GM06990 (cell line): ENCODE measurements around the gene CYP4Z1.

Source experiments
- DNase-seq: peaks from one replicate; pipeline ENCODE4 v3.0.0-alpha.2; 2011; ENCODE audit not compliant: insufficient read length; ENCODE audit errors: extremely low read depth
- H3K27me3 ChIP-seq: replicated peaks from 2 replicates; pipeline ENCODE4 v1.6.0; 2011; ENCODE audit warnings: low read length; ENCODE audit not compliant: control insufficient read depth, insufficient read depth
- H3K36me3 ChIP-seq: 2 replicates; pipeline ENCODE4 v1.5.1; 2011; ENCODE audit warnings: low read length; ENCODE audit not compliant: control insufficient read depth, insufficient read depth
- H3K4me3 ChIP-seq: replicated peaks from 2 replicates; pipeline ENCODE4 v1.5.1; 2011; ENCODE audit warnings: low read depth, mild to moderate bottlenecking, control low read depth, low read length
- CTCF ChIP-seq: IDR thresholded peaks from 2 replicates; pipeline ENCODE4 v1.5.1; 2011; ENCODE audit warnings: low read length, control low read depth, mild to moderate bottlenecking, inconsistent platforms; ENCODE audit not compliant: insufficient read depth, poor library complexity, severe bottlenecking

The CYP4Z1 gene

GRCh38 chr1:47161298-47162040 is 94.4 kb downstream of the CYP4Z1 start:
- Histone ChIP-seq H3K4me3 (no peak overlapping the region), H3K36me3 (no peaks in the 10 kb centered on the region)
- DNase-seq: no peak

GRCh38 chr1:47164552-47164951 is 97.5 kb downstream of the CYP4Z1 start:
- DNase-seq: no peak
- H3K27me3 ChIP-seq: no peaks in the 10 kb centered on the region
- TF ChIP-seq CTCF: no peak
- H3K36me3 ChIP-seq: no peaks in the 10 kb centered on the region
- H3K4me3 ChIP-seq: no peak overlapping the region

More at GRCh38 chr1:47161298-47162040, 94.4 kb downstream of the CYP4Z1 start:
- H3K27me3 ChIP-seq: no peaks in the 10 kb centered on the region
- no peak for TF ChIP-seq CTCF
